Measurements from ENCODE around the gene TCTN1.
"Not testable (repeated sequence)": the region's sequence is repeated elsewhere in the genome, so short reads cannot be mapped to it uniquely, and the experiment has no call there.

The TCTN1 gene

DNA sequence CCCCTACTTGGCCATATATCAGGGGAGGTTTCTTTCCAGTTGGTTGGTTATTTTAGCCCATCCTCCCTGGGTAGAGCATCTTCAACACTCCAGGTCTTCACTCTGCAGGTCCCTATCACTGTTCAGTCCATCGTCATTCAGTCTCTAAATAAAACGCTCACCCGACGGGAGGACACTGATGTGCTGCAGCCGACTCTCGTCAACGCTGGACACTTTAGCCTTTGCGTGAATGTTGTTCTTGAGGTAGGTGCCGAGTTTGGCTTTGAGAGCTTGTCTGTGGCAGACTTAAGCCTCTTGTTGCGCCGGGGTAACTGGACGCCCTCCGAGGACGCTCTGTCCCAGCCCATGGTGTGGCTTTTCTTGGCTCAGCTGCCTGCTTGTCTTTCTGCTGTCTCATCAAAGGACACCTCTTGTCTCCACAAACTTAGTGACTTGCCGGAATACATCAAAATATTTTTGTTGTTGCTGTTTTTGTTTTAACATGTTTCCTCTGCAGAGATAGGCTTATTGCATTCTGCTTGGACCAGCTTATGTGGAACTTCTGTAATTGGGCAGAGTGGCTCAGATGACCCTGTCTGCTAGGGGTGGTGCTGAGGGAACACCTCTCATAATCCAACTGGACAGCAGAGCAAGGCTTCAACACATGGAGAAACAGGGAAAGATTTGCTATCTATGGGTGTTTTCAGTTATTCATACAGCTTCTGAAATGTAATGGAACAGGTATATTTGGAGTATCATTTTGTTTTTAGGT is 26.5 kb downstream of the TCTN1 start:
- no peak overlapping the region for H3K4me3 ChIP-seq (ENCODE audit: low read depth, low read length)
- DNase-seq (ENCODE audit: low read depth), result no peak
- TF ChIP-seq CTCF (conservative IDR thresholded peaks at IDR 0.05; ENCODE audit: low read depth, low read length), result no peak

DNA sequence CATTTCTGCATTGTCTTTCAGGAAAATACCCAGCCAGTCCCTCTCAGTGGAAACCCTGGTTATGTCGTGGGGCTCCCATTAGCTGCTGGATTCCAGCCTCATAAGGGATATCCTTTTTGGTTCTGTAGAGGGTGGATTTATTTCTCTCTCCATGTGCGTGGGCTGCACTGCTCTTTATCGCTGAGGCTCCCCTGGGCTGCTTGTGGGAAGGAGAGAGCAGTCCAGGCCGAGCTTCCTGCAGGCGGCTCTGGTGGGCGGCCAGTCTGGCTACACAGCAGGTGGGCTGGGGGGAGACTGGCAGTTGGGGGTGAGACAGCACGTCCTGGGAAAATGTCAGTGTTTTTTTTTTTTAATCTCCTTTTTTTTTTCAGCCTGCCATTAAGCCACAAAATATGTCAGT is 27.6 kb downstream of the TCTN1 start:
- TF ChIP-seq CTCF (conservative IDR thresholded peaks at IDR 0.05; ENCODE audit: low read depth, low read length), result peak; percentile 39
- DNase-seq (ENCODE audit: low read depth), result peak; percentile 76
- H3K4me3 ChIP-seq (ENCODE audit: low read depth, low read length), result no peak overlapping the region

DNA sequence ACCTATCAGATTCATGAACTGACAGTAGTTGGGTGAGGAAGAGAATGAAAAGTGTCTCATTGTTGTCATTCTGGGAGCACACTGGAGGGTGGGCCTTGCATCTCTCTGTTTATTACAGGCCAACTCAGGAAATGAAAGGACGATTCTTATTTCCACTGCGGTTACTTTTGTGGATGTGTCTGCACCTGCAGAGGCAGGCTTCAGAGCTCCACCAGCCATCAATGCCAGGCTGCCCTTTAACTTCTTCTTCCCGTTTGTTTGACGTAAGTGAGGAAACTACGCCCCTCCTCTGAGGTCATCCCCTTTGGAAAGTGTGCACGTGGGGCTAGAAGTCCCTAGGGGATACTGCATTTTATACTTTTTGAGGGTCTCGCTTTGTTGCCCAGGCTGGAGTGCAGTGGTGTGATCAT is 33.7 kb downstream of the TCTN1 start:
- DNase-seq (ENCODE audit: low read depth), result no peak
- no peak for TF ChIP-seq CTCF (conservative IDR thresholded peaks at IDR 0.05; ENCODE audit: low read depth, low read length)
- no peak overlapping the region for H3K4me3 ChIP-seq (ENCODE audit: low read depth, low read length)

GRCh38 chr12:110649341-110649847 is 35.5 kb downstream of the TCTN1 start:
- no peak for DNase-seq (ENCODE audit: low read depth)
- TF ChIP-seq CTCF (conservative IDR thresholded peaks at IDR 0.05; ENCODE audit: low read depth, low read length), result no peak
- H3K4me3 ChIP-seq (ENCODE audit: low read depth, low read length), result no peak overlapping the region

- DNase-seq (ENCODE audit: low read depth); H3K4me3 ChIP-seq (ENCODE audit: low read depth, low read length): not testable (repeated sequence)
Measured at GRCh38 chr12:110654238-110654637, 40.3 kb downstream of the TCTN1 start.

DNA sequence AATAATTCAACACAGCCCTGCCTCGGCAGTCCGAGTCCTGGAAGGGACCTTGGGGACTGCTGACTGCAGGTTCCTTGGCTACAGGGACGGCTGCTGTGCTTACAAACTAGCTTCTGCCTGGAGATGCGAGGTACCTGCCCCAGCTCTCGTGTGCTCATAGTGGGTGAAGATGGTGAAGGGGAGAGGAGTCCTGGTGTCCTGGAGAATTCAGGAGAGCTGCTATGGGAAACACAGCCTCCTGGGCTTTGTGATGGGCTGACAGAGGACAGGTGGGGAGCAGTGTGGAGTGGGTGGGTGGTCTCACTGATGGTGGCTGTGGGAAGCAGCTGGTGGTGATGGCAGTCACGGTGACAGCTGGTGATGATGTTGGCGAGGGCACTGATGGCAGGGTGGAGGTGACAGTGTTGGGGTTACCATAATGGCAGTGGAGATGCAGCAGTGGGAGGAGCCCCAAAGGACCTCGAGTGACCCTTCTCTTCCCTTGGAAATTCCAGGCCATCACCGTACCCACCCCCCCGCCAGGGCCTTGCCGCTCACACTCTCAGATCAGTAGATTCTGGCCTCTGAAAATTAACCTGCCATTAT is 42.2 kb downstream of the TCTN1 start:
- H3K4me3 ChIP-seq (ENCODE audit: low read depth, low read length), result no peak overlapping the region
- no peak for DNase-seq (ENCODE audit: low read depth)
- TF ChIP-seq CTCF (conservative IDR thresholded peaks at IDR 0.05; ENCODE audit: low read depth, low read length), result no peak

DNA sequence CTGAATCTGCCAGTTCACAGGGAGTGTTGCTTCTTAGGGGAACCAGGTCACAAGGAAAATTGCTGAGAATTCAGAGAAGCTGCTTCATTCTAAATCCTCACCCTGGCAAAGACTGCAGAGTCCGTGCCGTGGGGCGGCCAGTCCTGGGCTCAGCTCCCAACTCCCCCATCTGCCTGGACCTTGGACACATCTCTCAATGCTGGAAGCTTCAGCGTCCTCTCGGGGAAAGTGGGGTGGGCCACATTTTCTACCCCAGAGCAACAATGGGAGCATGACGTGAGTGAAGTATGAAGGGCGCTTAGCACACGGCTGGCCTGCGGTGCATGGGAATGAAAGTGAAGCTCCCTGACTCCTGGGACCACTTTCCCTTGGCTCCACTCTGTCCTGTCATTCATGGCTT is 43.8 kb downstream of the TCTN1 start:
- no peak for TF ChIP-seq CTCF (conservative IDR thresholded peaks at IDR 0.05; ENCODE audit: low read depth, low read length)
- no peak overlapping the region for H3K4me3 ChIP-seq (ENCODE audit: low read depth, low read length)
- DNase-seq (ENCODE audit: low read depth), result no peak

Data from choroid plexus epithelial cell (primary cell).